GM18858 (cell line): ENCODE measurements around the gene ZBTB42.

ENCODE experiments used
- ATAC-seq: cut with Tn5 transposase; IDR thresholded peaks from one replicate; pipeline ENCODE4 v1.9.1; 2021; ENCODE audit not compliant: unreplicated experiment

Gene ZBTB42

DNA sequence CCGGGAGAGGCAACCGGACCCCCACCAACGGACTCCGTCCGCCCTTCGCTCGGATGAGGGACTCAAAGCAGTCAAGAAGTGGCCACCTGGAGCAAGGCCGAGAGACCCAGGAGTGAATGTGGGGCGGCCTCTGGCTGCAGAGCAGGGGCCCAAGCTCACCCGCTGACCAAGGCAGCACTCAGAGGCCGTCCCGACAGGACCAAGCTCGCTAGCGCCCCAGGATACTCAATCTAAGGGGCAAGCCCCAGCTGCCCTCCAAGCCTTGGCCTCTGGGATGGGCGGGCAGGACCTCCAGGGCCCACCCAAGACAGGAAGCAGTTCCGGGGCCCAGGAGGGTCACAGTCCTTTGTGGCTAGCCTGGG is 6.3 kb upstream of the ZBTB42 start:
- ATAC-seq, result no peak

DNA sequence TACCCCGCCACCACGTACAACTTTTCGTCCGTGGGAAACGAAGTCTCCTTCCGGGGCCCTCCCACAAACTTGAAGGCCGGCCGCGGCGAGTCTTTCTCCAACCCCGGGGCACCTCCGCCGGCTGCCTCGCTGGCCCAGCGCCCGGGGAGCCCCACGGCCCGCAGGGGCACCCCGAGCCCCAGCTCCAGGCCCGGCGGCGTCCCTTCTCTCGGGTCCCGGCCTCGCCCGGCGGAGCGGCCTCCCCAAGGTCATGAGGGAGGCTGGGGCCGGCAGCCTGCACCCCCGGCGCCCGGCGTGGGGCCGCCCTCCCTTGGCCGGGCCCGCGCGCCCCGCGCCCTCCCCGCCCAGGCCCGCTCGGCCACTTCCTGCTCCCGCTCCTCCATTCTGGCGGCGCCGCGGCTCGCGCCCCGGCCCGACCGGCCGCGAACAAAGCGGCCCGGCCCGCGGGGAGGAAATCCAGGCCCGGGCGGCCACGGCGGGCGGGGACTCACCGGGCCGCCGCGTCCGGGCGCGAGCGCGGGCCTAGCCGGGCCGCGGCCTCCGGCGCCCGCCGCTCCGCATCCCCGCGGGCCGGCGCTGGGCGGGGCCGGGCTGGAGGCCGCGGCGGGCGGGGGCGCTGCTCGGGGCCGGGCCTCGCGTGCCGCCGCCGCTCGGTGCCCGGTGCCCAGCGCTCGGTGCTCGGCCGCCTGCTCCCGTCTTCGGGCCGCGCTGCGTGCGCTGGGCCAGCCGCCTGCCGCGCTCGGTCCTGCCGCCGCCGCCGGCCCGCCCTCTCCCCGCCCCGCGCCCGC is 5.7 kb upstream of the ZBTB42 start, which contains the start of gene AKT1:
TSS of gene AKT1 (minus strand) at position 756 of the 788 bp plus-strand sequence. CDS start 3,105 bp downstream, outside the sequence.
- no peak for ATAC-seq

DNA sequence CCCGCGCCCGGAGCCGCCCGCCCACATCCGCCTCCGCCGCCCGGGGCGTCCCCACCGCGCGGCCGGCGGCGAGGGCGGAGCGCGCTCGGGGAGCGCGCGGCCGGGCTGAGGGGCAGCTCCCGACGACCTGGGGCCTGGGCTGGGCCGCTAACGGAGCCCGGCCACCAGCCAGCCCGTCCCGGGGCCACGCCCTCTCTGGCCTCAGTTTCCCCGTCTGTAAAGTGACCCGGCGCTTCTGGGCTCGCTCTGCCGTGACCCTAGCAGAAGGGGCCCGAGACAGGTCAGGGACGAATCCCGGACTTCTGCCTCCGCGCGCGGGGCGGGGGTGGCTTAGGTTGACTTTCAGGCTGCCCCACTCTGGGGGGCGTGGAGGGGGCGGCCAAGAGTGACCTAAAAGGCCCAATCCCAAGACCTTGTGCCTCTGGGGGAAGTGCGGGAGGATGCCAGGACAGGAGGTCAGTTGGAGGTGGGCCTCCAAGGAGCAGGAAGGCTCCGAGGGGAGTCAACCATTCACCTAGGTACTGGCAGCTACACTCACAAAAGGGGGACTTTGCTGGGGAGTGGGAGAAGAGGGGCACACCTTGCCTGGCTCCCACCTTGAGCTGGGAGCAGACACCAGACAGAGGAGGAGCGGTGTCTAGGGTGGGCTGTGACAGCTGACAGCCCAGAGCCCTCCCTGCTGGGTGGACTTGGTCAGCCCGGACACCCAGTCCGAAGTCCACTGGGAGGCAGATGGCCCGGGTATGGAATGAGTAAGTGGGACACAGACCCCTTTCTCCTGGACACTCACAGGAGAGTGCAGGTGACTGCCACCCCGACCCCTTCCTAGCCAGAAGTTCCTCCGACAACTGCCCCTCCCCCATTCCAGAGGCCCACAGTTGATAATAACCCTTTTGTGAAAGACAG is 4.9 kb upstream of the ZBTB42 start:
- ATAC-seq, result no peak

DNA sequence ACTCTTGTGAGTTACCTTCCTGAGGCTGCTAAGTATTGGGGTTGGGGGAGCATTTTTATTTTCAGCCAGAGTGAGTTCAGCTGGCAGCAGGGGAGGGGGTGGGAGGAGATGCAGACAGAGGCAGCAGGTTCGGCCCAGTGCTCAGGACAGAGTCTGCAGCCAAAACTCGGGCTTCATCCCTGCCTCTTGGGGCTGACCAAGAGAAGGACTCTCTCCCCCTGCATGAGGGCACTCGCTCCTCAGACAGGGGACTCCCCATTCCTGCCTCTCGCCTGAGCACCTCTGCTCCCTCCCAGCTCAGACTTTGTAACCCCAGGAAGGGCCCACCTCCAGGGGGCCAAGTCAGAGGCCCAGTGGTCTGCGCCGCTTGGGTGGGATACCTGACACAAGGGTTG is 4.2 kb upstream of the ZBTB42 start:
- no peak for ATAC-seq

DNA sequence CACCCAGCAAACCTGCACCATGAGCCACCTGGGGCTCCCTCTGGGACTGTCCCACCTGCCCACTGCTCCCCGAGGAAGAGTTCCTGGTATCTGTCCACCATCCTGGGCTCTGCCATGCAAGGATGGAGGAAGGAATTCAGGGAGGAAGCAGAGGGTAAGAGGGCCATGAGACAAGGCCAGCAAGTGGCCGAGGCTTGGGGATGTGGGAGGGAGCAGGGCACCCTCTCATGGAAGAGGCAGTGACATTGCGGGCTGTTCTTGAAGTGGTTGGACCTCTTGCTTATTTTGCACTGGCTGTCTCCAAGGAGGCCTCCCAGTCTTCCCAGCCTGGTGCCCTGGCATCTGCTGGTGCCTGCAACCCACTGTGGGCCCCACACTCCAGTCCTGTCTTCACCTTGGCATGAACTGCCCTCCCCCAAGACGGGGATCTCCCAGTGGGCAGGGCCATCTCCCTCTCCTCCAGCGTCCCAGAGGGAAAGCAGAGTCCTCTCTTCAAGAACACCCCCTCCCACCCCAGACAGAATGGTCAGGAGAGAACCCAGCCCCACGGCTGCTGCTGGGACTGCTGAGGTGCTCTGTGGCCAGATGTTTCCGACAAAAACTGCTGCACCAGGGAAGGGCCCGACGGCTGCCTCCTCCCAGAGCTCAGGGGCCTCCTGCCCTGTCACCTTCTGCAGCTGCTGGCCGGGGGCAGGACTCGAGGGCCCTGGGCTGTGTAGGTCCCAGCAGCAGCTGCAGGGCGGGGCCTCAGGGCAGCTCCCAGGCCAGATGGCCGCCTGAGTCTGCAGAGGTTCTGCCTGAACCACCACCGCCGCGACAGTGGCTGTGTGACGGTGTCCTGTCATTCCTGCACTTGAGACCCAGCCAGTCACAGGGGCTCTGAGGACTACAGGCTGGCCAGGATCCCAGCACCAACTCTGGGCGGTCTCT is 3.5 kb upstream of the ZBTB42 start:
- ATAC-seq, result no peak

DNA sequence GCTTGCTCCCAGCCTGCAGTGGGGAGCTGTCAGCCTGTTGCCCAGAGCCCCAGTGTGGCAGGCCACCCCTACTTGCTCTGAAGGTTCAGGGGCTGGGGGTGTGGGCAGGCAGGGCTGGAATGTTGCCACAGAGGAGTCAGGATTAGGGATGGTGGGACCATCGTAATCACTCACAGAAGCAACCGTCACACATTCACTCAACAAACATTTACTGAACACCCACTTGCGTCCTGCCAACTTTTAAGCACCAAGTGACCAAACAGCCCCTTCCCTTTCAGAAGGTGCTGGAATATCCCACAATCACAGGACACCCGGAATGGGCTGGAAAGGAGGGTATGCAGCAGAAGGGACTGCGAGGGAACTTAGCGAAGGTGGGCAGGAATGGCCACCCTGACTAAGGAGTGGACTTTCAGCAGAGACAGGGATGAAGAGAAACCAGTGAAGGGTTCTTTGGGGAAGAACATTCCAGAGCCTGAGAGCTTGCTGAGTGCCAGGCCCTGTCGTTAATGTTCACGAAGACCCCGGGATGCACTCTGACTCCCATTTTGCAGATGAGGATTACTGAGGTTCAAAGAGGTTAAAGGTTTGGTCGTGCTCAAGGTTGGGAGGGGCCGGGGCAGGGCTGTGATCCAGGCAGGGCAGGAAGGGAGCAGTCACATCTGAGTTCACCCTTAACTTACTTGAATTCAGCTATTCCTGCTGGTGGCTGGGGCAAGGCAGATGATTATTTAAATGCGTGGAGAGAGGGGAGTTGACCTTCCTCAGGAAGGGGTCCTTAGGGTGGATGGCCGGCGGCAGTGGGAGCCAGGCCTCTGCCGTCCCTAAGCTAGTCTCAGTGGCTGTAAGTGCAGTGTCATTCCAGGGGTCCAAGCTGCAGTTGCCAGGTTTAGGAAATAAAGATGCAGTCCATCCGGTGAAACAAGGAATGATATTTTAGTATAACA is 2.3 kb upstream of the ZBTB42 start:
- ATAC-seq, result no peak

DNA sequence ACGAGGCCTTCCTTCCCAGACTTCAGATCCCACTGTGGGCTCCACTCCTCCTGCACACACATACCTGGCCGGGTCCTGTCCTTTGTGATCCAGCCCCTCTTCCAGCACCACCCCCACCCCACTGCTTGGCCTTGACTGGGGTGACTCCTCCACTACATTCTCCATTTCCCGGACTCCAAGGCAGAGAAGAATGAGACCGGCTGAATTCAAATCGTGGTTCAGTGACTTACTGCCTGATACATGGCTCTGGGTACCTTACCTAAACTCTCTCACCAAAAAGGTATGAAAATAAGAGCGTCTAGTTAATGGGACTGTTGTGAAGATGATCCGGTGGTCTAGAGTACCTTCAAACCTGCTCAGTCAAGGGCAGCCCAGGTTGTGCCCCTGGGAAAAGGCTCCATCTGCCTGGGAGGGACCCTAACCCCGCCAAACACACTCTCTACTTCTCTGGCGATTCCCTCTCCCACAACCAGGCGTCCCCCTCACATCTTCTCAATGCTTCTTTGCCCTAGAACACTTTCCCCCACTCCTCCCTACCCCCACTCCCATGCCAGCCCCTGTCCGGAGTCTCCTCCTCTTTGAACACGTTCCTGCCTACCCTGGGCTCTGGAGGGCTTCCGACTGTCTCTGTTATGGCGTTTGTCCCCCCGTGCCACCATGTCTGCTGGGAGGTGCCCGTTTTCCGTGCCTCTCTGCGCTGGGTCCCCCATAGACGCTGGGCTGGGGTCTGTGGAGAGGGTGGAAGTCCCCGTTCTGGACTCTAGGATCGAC is 1.5 kb upstream of the ZBTB42 start:
- no peak for ATAC-seq

DNA sequence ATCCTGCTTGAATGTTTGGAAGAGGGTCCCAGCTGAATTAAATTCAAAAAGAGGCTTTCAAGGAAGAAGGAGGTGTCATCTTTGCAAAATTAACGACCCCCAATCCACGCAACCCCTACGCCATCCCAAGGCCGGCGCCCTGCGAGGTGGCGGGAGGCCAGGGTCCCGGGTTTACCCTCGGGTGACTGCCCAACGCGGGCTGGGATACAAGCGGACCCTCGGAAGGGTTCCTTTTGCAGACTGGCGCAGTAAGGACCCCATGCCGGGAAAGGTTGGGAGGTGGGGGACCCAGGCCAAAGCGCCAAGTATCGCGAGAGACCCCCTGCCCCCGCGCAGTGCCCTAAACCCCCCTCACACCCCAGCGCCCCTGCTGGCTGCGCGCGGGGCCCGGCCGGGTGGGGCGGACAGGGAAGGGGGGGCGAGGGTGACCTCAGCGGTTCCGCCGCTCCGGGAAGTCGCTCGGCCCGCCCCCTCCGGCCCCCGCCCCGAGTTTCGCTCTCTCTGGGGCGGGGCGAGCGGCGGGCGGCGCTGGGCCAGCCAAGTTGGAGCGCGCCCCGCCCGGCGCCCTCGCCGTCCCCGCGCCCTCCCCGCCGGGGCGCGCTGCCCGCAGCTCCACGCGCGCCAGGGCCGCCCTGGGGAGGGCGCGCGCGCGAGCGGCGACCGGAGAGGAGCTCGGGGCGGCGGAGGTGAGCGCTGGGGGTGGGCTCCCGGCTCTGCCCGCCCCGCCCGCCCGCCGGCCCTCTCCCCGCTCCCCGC is 708 bp upstream of the ZBTB42 start:
- no peak for ATAC-seq

DNA sequence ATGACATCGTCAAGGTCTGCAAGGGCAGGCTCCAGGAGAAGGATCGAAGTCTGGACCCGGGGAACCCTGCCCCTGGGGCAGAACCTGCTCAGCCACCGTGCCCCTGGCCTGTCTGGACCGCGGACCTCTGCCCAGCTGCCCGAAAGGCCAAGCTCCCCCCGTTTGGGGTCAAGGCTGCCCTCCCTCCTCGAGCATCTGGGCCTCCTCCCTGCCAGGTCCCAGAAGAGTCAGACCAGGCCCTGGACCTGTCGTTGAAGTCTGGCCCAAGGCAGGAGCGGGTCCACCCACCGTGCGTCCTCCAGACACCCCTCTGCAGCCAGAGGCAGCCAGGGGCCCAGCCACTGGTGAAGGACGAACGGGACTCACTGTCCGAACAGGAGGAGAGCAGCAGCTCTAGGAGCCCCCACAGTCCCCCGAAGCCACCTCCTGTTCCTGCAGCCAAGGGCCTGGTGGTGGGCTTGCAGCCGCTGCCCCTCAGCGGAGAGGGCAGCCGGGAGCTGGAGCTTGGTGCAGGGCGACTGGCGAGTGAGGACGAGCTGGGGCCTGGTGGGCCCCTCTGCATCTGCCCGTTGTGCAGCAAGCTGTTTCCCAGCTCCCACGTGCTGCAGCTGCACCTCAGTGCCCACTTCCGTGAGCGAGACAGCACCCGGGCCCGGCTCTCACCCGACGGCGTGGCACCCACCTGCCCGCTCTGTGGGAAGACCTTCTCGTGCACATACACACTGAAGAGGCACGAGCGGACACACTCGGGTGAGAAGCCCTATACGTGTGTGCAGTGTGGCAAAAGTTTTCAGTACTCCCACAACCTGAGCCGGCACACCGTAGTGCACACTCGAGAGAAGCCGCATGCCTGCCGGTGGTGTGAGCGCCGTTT is 856 bp downstream of the ZBTB42 start:
- no peak for ATAC-seq

DNA sequence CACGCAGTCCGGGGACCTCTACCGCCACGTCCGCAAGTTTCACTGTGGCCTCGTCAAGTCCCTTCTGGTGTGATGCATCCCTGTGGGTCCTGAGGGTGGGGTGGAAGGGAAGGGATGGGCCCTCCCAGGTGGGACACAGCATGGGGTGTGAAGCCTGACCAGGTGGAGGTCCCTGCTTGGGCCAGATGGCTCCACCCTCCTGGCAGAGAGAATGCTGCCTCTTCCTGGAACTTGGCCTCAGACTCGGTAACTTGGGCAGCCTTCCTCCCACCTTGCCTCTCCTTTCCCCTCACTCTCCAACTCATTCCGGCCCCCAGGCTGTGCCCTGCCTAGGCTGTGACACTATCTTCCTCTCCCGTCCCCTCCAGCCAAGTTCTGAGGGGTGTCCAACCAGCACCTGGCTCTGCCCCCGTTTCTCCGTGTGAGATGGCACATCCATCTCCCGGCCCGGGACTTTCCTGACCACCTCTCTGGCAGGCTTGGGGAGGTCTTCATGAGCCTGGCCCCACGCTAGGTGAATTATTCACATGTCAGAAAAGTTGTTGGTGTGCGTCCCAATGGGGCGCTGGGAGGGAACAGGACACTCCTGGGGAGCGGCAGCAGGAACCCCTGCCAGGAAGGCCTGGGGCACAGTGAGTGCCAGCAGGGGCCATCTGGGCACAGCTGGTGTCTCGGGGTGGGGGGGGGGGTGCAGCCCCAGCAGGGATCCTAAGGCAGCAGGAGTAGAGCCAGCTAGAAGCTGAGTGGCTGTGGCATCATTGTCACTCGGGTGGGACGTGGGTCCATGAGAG is 1.7 kb downstream of the ZBTB42 start:
- ATAC-seq, result no peak

DNA sequence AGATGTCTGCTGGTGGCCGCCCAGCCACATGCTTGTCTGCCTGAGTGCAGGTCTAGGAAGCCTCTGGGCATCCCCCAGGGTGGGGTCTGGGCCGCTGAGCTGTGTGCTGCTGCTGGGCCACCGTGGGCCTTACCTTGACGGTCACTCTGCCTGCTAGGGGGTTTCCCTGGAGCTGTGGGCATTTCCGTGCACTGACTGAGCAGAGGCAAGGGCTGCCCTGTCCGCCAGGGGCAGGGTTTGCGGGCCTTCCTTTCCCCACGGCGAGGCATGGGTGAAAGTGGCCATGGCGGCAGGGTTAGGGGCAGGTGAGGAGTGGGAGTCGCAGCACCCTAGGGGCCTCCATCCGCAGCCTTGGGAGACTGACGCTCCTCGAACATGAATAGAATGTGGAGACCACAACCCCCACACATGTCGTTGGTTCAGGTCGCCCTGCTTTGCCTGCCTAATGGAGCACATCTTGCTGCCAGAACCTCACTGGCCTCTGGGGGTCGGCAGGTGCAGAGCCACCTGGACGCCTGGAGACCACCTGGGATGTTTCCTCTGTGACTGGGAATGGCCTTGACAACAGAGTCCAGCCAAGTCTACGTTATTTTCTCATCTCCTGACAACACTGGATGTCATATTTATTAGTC is 2.5 kb downstream of the ZBTB42 start:
- ATAC-seq, result no peak

DNA sequence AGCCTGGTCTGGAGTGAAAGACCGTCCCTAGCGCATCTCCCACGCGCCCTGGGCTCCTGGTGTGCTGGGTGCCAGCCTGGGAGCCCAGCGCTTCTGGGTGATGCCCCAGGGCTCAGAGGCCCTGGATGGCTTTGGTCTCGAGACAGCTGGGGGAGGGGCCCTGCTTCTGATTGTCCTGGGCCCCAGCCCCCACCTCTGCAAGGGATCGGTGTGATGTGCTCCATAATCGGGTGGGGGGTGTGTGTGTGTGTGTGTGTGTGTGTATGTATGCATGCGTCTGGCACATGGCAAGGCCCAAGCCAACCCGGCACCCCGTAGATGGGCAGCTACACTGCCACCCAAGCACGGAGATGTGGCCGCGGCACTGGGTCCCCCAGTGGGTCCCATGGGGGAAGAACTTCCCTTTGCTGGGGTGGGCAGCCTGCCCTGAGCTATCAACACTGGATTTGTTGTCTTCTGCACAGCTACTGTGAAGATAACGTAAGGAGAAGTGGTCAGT is 3.1 kb downstream of the ZBTB42 start:
- ATAC-seq, result no peak

DNA sequence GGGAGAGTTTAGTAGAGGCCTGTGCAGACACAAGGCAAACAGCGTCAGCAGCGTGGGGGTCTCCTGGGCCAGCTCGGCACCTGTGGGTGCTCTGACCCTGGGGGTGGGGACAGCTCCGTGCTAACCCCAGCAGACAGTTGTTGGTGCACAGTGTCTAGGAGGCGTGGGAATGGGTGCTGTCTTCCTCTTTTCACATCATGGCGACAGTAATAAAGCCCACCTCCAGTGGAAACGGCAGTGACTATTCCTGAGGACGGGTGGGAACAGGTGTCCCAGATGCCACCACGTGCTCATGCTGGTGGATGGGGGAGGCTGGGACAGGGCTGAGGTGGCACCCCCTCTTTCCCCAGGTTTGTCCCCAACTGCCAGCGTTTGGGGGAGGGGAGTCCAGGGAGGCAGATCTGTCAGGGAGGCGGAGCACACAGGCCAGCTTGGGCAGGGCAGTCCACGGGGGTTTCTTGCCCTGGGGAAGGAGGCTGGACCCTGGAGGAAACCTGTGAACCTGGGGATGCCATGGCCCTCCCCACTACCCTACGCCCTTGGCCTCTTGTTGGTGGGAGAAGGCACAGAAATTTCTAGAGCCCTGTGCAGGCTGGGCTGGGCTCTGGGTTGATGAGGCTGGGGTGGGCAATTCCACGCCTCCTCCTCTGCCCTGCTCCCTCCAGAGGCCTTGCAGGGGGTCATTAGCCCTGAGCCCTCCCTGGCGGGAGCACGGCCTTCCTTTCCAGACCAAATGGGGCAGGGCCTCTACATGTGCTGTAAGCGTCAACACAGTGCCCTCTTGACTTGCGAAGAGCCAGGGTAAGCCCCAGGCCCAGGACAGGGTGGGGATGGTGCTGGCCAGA is 3.8 kb downstream of the ZBTB42 start:
- ATAC-seq, result no peak

DNA sequence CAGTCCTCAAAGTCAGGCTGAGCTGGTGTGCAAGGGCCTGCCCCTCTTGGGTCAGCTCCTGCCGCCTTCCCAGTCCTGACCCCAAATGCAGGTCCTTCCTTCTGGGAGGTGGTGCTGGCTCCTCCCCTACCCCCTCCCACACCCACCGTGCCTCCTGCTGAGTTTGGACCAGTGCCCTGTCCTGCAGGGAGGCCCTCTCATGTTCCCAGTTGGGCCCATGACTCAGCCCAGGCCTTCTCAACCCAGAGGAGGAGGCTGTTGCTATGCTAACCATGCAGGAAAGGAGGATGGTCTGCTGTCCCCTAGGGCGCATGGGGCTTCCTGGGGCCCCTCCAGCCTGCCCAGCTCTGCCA is 4.4 kb downstream of the ZBTB42 start:
- ATAC-seq, result no peak

DNA sequence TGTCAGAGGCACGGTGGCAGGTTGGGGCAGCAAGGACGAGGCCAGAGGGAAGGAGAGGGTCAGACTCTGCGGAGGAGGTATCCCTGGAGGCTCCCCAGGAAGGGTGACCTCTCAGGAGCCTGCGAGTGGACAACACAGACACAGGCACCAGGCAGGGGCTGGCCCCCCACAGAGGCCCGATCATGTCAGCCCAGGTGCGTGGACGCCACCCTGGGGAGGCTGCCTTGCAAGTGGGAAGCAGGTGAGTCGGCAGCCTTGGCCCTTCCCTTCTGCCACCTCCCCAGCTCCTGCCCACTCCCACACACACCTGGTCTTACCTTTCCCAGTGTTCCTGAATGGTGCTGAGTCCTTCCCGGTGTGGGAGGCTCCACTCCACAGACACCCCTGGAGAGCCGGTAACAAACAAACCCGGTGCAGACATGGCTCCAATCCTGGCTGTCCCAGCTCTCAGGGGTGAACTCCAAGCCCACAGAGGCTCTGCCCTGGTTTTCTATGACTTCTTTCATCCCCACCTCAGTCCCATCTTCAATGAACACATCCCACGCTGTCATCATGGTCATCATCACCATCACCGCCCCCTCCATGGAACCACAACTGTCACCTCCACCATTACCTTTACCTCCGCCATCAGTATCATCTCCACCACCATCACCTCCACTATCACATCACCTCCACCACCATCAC is 5.2 kb downstream of the ZBTB42 start:
- no peak for ATAC-seq
